DOHH2 (cell line): ENCODE measurements around the gene PCDHB5.

ENCODE experiments used
- EZH2phosphoT487 ChIP-seq: fragments of 200-600 bp; sonication (generic); IDR thresholded peaks from 2 replicates; pipeline ENCODE4 v1.6.1; 2017; ENCODE audit warnings: borderline replicate concordance, mild to moderate bottlenecking, antibody characterized with exemption, low read length, moderate library complexity, mixed read lengths
- TF ChIP-seq, protein P1 (sequence below): fragments of 200-600 bp; sonication (generic); IDR thresholded peaks from one replicate; pipeline ENCODE4 v1.5.1; 2014; ENCODE audit warnings: antibody characterized with exemption, mild to moderate bottlenecking, low read depth, low read length; ENCODE audit not compliant: poor library complexity, severe bottlenecking

- TF ChIP-seq, protein P1, sequence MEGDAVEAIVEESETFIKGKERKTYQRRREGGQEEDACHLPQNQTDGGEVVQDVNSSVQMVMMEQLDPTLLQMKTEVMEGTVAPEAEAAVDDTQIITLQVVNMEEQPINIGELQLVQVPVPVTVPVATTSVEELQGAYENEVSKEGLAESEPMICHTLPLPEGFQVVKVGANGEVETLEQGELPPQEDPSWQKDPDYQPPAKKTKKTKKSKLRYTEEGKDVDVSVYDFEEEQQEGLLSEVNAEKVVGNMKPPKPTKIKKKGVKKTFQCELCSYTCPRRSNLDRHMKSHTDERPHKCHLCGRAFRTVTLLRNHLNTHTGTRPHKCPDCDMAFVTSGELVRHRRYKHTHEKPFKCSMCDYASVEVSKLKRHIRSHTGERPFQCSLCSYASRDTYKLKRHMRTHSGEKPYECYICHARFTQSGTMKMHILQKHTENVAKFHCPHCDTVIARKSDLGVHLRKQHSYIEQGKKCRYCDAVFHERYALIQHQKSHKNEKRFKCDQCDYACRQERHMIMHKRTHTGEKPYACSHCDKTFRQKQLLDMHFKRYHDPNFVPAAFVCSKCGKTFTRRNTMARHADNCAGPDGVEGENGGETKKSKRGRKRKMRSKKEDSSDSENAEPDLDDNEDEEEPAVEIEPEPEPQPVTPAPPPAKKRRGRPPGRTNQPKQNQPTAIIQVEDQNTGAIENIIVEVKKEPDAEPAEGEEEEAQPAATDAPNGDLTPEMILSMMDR: no peak
- no peak for TF ChIP-seq EZH2phosphoT487
These were observed 15.8 kb upstream of the PCDHB5 start for GRCh38 chr5:141119250-141119649.
